Thyroid gland (tissue), 4 donors: ENCODE measurements around the gene CCL20.

Experiments
- POLR2A ChIP-seq, 2 donors: fragments of 450-650 bp; IDR thresholded peaks; one replicate each; pipeline ENCODE4 v1.6.1; 2017; ENCODE audit warnings: antibody characterized with exemption in 2 of 2, mild to moderate bottlenecking in 2 of 2, moderate library complexity in 1 of 2
- TF ChIP-seq, protein P1 (sequence below), 6 experiments: fragments of 200-600 bp in 3 of 6; fragments of 450-650 bp in 3 of 6; sonication (generic) in 3 of 6; IDR thresholded peaks; one replicate each; pipeline ENCODE4 v1.5.1; 2016 to 2019; ENCODE audit warnings: antibody characterized with exemption in 6 of 6, mild to moderate bottlenecking in 2 of 6, inconsistent platforms in 1 of 6, moderate library complexity in 1 of 6

DNA sequence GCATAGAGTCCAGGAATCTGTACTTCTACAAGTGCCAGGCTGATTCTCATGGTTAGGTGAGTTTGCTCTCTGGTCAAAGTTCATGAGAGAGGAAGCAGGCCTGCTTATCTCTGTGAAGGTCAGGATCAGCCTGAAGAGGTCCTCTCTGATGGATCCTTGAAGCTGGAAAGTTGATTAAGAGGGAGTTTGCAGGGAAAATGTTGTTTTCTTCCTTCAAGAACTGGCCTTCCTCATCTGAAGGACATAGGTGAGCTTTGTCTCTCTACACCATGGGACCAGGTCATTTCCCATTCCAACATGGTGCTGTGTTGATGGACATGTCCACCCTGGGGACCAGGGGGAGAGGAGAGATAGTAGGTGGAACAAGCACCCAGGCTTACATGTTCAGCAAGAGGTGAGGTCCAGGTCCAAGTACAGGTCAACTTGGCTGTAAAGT, 14.9 kb downstream of the CCL20 start:
- TF ChIP-seq, protein P1, sequence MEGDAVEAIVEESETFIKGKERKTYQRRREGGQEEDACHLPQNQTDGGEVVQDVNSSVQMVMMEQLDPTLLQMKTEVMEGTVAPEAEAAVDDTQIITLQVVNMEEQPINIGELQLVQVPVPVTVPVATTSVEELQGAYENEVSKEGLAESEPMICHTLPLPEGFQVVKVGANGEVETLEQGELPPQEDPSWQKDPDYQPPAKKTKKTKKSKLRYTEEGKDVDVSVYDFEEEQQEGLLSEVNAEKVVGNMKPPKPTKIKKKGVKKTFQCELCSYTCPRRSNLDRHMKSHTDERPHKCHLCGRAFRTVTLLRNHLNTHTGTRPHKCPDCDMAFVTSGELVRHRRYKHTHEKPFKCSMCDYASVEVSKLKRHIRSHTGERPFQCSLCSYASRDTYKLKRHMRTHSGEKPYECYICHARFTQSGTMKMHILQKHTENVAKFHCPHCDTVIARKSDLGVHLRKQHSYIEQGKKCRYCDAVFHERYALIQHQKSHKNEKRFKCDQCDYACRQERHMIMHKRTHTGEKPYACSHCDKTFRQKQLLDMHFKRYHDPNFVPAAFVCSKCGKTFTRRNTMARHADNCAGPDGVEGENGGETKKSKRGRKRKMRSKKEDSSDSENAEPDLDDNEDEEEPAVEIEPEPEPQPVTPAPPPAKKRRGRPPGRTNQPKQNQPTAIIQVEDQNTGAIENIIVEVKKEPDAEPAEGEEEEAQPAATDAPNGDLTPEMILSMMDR (IDR thresholded peaks at IDR 0.05) = no peak
- no peak for TF ChIP-seq POLR2A (IDR thresholded peaks at IDR 0.05)
